GM12878 (cell line): ENCODE results near the gene ATP6V0E2. TPM values are rescaled to one million over a fixed set of nuclear protein-coding genes. Genes with fewer than 3 reads are reported as not detected.

ENCODE experiments used
- ATF2 ChIP-seq: IDR thresholded peaks from 2 replicates; pipeline ENCODE4 v1.6.1; 2012; ENCODE audit warnings: low read length, inconsistent platforms
- CREM ChIP-seq: IDR thresholded peaks from 2 replicates; pipeline ENCODE4 v1.6.1; 2014; ENCODE audit warnings: antibody characterized with exemption, low read depth
- ETV6 ChIP-seq, 2 experiments: fragments of 450-650 bp in 1 of 2; IDR thresholded peaks in 1 of 2; conservative IDR thresholded peaks in 1 of 2; 2 replicates each; pipeline ENCODE4 v1.6.1; 2014; ENCODE audit warnings: antibody characterized with exemption in 1 of 2, borderline replicate concordance in 1 of 2, low read depth in 1 of 2, mild to moderate bottlenecking in 1 of 2, moderate library complexity in 1 of 2
- NR2C1 ChIP-seq: fragments of 450-650 bp; IDR thresholded peaks from 2 replicates; pipeline ENCODE4 v1.6.1; 2017; ENCODE audit warnings: antibody characterized with exemption, mild to moderate bottlenecking, moderate library complexity
- NRF1 ChIP-seq: conservative IDR thresholded peaks from 2 replicates; pipeline ENCODE4 v1.6.1; 2011; ENCODE audit warnings: mild to moderate bottlenecking, low read depth, low read length, improper control_type of control experiment
- YY1 ChIP-seq: IDR thresholded peaks from 2 replicates; pipeline ENCODE4 v1.6.1; 2011; ENCODE audit warnings: low read depth, mild to moderate bottlenecking, low read length
- polyA plus RNA-seq, 11 experiments: library from polyadenylated mRNA; depleted of rRNA in 4 of 11; unstranded in 6 of 11; stranded (reverse) in 5 of 11; fragments of >200 nt; fragmentation: Nextera tagmentation in 4 of 11; fragmentation: Illumina TruSeq in 1 of 11; extraction: Ambion mirVana in 4 of 11; extraction: Trizol in 1 of 11; gene quantifications; 1 replicate in 1 of 11; 2 replicates in 10 of 11; pipeline versions ENCODE4 v1.2.1 to v1.2.3, GENCODE V29; 2011 to 2016; ENCODE audit warnings: inconsistent platforms in 2 of 11, missing spikeins in 2 of 11, low read depth in 1 of 11
- total RNA-seq, 4 experiments: library from RNA; depleted of rRNA in 3 of 4; stranded (reverse); fragments of >200 nt in 3 of 4; fragmentation: Illumina TruSeq in 1 of 4; extraction: Trizol in 1 of 4; gene quantifications; 2 replicates each; pipeline versions ENCODE4 v1.2.1 to v1.2.3, GENCODE V29; 2013 to 2021
- TF ChIP-seq, protein P1 (sequence below): fragments of 450-650 bp; formaldehyde crosslinking; IDR thresholded peaks from 2 replicates; pipeline ENCODE4 v1.4.0; 2020; ENCODE audit warnings: mild to moderate bottlenecking, moderate library complexity
- TF ChIP-seq, protein P2 (sequence below): fragments of 150-350 bp; IDR thresholded peaks from 2 replicates; pipeline ENCODE4 v1.6.1; 2014; ENCODE audit warnings: mild to moderate bottlenecking, low read depth, low read length
- TF ChIP-seq, protein P3 (sequence below), 3 experiments: IDR thresholded peaks in 2 of 3; conservative IDR thresholded peaks in 1 of 3; 2 replicates each; pipeline ENCODE4 v1.5.1; 2011; ENCODE audit warnings: low read depth in 3 of 3, low read length in 3 of 3, mild to moderate bottlenecking in 3 of 3, control low read depth in 2 of 3, moderate library complexity in 2 of 3, inconsistent platforms in 1 of 3, mixed read lengths in 1 of 3; ENCODE audit not compliant: control insufficient read depth in 2 of 3, insufficient read depth in 1 of 3; ENCODE audit errors: extremely low read depth in 1 of 3
- TF ChIP-seq, protein P4 (sequence below): fragments of 450-650 bp; IDR thresholded peaks from 2 replicates; pipeline ENCODE4 v1.6.1; 2016; ENCODE audit warnings: mild to moderate bottlenecking
- TF ChIP-seq, protein P5 (sequence below): fragments of 450-650 bp; formaldehyde crosslinking; IDR thresholded peaks from 2 replicates; pipeline ENCODE4 v1.5.0; 2022; ENCODE audit warnings: mild to moderate bottlenecking, missing genetic modification characterization

ATP6V0E2 gene
- total and polyA plus RNA-seq, 10 of the 15 experiments (the other 5 are each of a cell fraction or from before 2014, with no cell fraction given): 1.5 to 54.7 (median 27.6) TPM

DNA sequence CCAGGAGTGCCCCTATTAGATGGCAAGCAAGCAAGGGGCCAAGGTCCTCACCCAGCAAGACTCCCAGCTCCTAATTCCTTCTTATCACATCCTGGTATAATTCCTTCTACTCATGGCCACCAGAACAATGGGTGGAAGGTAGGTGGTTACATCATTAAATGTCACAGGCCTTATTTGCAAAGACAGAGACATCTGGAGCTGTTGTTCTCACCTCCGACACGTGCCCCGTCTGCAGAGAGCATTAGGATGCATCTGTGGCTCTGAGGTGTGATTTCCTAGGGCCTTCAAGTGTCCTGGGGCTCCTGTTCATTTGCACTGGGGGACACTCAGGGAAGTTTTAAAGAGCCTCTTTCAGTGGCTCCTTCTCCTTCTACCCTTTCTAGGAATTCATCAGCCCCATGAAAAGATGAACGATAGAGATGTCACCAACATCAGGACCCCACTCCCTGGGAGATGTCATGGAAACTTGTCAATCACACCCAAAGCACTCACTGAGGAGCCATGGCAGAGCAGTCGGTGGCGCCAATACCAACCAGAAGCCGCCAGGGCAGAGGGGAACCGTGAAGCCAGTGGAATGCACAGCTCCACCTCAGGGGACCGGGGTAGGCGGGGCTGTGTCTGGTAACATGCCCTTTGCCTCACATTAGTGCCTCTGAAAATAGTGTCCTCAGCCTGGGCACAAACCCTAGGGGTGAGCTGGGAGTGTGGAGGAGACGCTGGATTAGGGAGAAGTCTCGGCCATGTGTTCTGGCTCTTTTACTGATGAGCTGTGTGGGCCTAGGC lies 2.9 kb upstream of the ATP6V0E2 start (continued):
- TF ChIP-seq, protein P1, sequence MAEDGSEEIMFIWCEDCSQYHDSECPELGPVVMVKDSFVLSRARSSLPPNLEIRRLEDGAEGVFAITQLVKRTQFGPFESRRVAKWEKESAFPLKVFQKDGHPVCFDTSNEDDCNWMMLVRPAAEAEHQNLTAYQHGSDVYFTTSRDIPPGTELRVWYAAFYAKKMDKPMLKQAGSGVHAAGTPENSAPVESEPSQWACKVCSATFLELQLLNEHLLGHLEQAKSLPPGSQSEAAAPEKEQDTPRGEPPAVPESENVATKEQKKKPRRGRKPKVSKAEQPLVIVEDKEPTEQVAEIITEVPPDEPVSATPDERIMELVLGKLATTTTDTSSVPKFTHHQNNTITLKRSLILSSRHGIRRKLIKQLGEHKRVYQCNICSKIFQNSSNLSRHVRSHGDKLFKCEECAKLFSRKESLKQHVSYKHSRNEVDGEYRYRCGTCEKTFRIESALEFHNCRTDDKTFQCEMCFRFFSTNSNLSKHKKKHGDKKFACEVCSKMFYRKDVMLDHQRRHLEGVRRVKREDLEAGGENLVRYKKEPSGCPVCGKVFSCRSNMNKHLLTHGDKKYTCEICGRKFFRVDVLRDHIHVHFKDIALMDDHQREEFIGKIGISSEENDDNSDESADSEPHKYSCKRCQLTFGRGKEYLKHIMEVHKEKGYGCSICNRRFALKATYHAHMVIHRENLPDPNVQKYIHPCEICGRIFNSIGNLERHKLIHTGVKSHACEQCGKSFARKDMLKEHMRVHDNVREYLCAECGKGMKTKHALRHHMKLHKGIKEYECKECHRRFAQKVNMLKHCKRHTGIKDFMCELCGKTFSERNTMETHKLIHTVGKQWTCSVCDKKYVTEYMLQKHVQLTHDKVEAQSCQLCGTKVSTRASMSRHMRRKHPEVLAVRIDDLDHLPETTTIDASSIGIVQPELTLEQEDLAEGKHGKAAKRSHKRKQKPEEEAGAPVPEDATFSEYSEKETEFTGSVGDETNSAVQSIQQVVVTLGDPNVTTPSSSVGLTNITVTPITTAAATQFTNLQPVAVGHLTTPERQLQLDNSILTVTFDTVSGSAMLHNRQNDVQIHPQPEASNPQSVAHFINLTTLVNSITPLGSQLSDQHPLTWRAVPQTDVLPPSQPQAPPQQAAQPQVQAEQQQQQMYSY (CRISPR knock-in tag): no peak
- TF ChIP-seq, protein P2, sequence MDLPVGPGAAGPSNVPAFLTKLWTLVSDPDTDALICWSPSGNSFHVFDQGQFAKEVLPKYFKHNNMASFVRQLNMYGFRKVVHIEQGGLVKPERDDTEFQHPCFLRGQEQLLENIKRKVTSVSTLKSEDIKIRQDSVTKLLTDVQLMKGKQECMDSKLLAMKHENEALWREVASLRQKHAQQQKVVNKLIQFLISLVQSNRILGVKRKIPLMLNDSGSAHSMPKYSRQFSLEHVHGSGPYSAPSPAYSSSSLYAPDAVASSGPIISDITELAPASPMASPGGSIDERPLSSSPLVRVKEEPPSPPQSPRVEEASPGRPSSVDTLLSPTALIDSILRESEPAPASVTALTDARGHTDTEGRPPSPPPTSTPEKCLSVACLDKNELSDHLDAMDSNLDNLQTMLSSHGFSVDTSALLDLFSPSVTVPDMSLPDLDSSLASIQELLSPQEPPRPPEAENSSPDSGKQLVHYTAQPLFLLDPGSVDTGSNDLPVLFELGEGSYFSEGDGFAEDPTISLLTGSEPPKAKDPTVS: no peak
- TF ChIP-seq ATF2 (no peak), CREM (no peak), NRF1 (no peak), YY1 (no peak), ETV6 (conservative IDR thresholded peaks at IDR 0.05 in 1 of 2, IDR thresholded peaks at IDR 0.05 in 1 of 2; ENCODE audit: borderline replicate concordance in 1 of 2, low read depth in 1 of 2) (no peak), NR2C1 (no peak)
- TF ChIP-seq, protein P3, sequence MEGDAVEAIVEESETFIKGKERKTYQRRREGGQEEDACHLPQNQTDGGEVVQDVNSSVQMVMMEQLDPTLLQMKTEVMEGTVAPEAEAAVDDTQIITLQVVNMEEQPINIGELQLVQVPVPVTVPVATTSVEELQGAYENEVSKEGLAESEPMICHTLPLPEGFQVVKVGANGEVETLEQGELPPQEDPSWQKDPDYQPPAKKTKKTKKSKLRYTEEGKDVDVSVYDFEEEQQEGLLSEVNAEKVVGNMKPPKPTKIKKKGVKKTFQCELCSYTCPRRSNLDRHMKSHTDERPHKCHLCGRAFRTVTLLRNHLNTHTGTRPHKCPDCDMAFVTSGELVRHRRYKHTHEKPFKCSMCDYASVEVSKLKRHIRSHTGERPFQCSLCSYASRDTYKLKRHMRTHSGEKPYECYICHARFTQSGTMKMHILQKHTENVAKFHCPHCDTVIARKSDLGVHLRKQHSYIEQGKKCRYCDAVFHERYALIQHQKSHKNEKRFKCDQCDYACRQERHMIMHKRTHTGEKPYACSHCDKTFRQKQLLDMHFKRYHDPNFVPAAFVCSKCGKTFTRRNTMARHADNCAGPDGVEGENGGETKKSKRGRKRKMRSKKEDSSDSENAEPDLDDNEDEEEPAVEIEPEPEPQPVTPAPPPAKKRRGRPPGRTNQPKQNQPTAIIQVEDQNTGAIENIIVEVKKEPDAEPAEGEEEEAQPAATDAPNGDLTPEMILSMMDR (IDR thresholded peaks at IDR 0.05 in 2 of 3, conservative IDR thresholded peaks at IDR 0.05 in 1 of 3; ENCODE audit: control insufficient read depth in 2 of 3, extremely low read depth in 1 of 3, insufficient read depth in 1 of 3, low read depth in 3 of 3, low read length in 3 of 3): no peak
- TF ChIP-seq, protein P4, sequence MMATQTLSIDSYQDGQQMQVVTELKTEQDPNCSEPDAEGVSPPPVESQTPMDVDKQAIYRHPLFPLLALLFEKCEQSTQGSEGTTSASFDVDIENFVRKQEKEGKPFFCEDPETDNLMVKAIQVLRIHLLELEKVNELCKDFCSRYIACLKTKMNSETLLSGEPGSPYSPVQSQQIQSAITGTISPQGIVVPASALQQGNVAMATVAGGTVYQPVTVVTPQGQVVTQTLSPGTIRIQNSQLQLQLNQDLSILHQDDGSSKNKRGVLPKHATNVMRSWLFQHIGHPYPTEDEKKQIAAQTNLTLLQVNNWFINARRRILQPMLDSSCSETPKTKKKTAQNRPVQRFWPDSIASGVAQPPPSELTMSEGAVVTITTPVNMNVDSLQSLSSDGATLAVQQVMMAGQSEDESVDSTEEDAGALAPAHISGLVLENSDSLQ: no peak
- TF ChIP-seq, protein P5, sequence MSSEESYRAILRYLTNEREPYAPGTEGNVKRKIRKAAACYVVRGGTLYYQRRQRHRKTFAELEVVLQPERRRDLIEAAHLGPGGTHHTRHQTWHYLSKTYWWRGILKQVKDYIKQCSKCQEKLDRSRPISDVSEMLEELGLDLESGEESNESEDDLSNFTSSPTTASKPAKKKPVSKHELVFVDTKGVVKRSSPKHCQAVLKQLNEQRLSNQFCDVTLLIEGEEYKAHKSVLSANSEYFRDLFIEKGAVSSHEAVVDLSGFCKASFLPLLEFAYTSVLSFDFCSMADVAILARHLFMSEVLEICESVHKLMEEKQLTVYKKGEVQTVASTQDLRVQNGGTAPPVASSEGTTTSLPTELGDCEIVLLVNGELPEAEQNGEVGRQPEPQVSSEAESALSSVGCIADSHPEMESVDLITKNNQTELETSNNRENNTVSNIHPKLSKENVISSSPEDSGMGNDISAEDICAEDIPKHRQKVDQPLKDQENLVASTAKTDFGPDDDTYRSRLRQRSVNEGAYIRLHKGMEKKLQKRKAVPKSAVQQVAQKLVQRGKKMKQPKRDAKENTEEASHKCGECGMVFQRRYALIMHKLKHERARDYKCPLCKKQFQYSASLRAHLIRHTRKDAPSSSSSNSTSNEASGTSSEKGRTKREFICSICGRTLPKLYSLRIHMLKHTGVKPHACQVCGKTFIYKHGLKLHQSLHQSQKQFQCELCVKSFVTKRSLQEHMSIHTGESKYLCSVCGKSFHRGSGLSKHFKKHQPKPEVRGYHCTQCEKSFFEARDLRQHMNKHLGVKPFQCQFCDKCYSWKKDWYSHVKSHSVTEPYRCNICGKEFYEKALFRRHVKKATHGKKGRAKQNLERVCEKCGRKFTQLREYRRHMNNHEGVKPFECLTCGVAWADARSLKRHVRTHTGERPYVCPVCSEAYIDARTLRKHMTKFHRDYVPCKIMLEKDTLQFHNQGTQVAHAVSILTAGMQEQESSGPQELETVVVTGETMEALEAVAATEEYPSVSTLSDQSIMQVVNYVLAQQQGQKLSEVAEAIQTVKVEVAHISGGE (CRISPR knock-in tag): no peak
- TF ChIP-seq, all 136 proteins: peak for 0
